ENCODE measurements around the gene CNP. TPM values are rescaled to one million over a fixed set of nuclear protein-coding genes. Genes with fewer than 3 reads are reported as not detected.
A peak's percentile ranks its signal among the peaks of the same experiment; 100 is the strongest.

The CNP gene
- total and polyA plus RNA-seq, 2 of the 8 experiments (the other 6 are each of a cell fraction or from before 2014, with no cell fraction given): 21.9 to 60.6 TPM

DNA sequence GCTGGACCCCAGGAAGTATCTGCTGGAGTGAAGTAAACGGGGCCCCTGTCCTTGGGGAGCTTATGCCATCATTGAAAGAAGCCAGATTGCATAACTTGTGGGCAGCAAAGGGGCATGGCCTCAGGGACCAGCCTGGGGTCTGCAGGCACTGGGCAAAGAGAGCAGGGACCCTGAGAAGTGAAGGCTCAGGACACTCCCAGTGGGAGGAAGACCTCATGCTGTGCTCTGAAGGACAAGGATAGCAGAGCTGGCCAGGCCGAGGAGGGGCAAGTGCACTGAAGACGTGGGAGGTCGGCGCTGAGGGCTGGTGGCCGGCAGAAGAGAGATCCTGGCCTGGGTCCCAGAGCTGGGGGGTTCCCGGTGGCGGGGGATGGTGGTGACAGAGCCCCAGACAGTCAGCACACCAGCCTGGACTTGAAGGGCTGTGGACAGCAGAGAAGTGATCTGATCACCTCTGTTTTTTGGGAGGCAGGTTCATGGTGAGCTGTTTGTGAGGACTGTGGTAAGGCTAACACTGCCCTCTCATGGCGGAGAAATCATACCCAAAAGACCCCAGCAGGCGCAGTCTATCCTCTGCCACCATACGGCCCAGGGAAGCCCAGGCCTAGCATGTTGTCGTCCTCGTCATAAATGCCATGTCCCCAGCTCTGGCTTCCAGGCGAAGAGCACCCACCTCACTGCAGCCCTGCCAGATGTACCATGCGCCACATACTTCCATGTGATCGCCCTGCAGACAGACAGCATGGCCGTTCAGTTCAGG, 7.1 kb upstream of the CNP start:
- Histone ChIP-seq H2AK5ac (ENCODE audit: low read depth, low read length) (0 out of 2 replicates have a peak overlapping the region, but pooled peaks have one; percentile 28), H3K36me3 (ENCODE audit: control insufficient read depth in 2 of 4, insufficient read depth in 4 of 4, low read length in 3 of 4) (no peaks in the 10 kb centered on the region), H4K8ac (ENCODE audit: extremely low read depth, insufficient read depth, low read length) (peak overlapping the region; percentile 82), H2BK12ac (ENCODE audit: low read depth, low read length) (no peak overlapping the region; the same call in 1 of the 2 replicates), H4K20me1 (replicated peaks in 1 of 2; ENCODE audit: control insufficient read depth in 1 of 2, insufficient read depth in 2 of 2, low read length in 2 of 2) (no peaks in the 10 kb centered on the region), H3K27me3 (replicated peaks in 1 of 4; ENCODE audit: control insufficient read depth in 3 of 4, extremely low read depth in 1 of 4, insufficient read depth in 3 of 4, low read length in 3 of 4) (no peaks in the 10 kb centered on the region), H3K27ac (ENCODE audit: low read depth, low read length) (peak overlapping the region; percentile 13; the same call in 1 of the 2 replicates), H2BK5ac (ENCODE audit: low read depth, low read length) (peak overlapping the region; percentile 25; the same call in 1 of the 2 replicates), H3K79me1 (ENCODE audit: low read depth, low read length) (no peaks in the 10 kb centered on the region), H2BK15ac (ENCODE audit: low read length) (peak overlapping the region; percentile 93; the same call in 1 of the 2 replicates), H3K4me1 (replicated peaks in 1 of 4; ENCODE audit: control insufficient read depth in 3 of 4, insufficient read depth in 4 of 4, low read length in 3 of 4) (peaks cover 6 to 16% (median 11%) of the 10 kb centered on the region in 4 experiments), H3K14ac (ENCODE audit: insufficient read length) (no peak overlapping the region), H3K23me2 (ENCODE audit: low read depth, low read length) (no peaks in the 10 kb centered on the region), H3K9ac (replicated peaks in 1 of 4; ENCODE audit: extremely low read depth in 1 of 4, low read depth in 3 of 4, low read length in 3 of 4) (no peak overlapping the region; a peak in 1 of 7 replicates), H3K4me3 (ENCODE audit: extremely low read depth in 1 of 4, insufficient read depth in 2 of 4, low read depth in 3 of 4, low read length in 4 of 4) (0 out of 8 replicates have a peak overlapping the region, but pooled peaks of 1 of the 4 experiments have one; percentile 7), H2BK120ac (replicated peaks; ENCODE audit: low read depth, low read length) (no peak overlapping the region), H4K5ac (ENCODE audit: insufficient read length, low read depth, low read length) (no peak overlapping the region), H3K56ac (replicated peaks; ENCODE audit: insufficient read length, low read depth, low read length) (no peak overlapping the region), H3K18ac (ENCODE audit: extremely low read depth, low read length) (no peak overlapping the region), H3K4me2 (ENCODE audit: insufficient read depth in 1 of 2, low read depth in 2 of 2, low read length in 2 of 2) (peak overlapping the region in 1 of 2 experiments; percentile 4; a peak in 1 of 4 replicates), H3K79me2 (ENCODE audit: control insufficient read depth in 1 of 2, insufficient read depth in 2 of 2, low read length in 2 of 2) (no peaks in the 10 kb centered on the region), H3K9me3 (ENCODE audit: insufficient read depth in 2 of 2, low read depth in 1 of 2, low read length in 1 of 2) (no peaks in the 10 kb centered on the region), H2BK20ac (ENCODE audit: low read length) (no peak overlapping the region), H3K23ac (ENCODE audit: insufficient read length) (no peak overlapping the region), H2AFZ (ENCODE audit: low read length) (no peak overlapping the region), H3K4ac (replicated peaks; ENCODE audit: insufficient read length, low read depth, low read length) (no peak overlapping the region), H4K91ac (replicated peaks; ENCODE audit: insufficient read length, low read length) (peak overlapping the region; percentile 22)
- DNase-seq (ENCODE audit: low read depth in 1 of 2, low spot score in 2 of 2) (peak in 1 of 2 experiments; percentile 68), FAIRE-seq (peak; percentile 45)
- POLR2A ChIA-PET (ENCODE audit: partially characterized antibody): interaction anchor here (0.6 to 9.7 kb wide), 20 partner anchors 8 to 1408 kb away, joined by 3 to 67 read pairs (median 4); partner anchors contain the start of genes ACLY, CNP, DNAJC7 and EIF1
- WGBS, 2 experiments (ENCODE audit: extremely low coverage in 1 of 2, insufficient coverage in 1 of 2, insufficient read length in 1 of 2, insufficient replicate concordance in 2 of 2, low coverage in 1 of 2, low lambda C conversion rate in 2 of 2, missing lambda C conversion rate in 1 of 2): 67% methylated on average over 17 of the region's 17 CpGs; no CpG with 5 or more reads in 1 of the 2 experiments
- CTCF ChIA-PET (ENCODE audit: partially characterized antibody): interaction anchor here (0.8 to 11.6 kb wide), 46 partner anchors 10 to 263 kb away, joined by 3 to 205 read pairs (median 4); partner anchors contain the start of genes ACLY, KLHL11, NKIRAS2 and ODAD4
- 0 out of 2 replicates have a peak, but pooled peaks have one; percentile 53 for TF ChIP-seq YY1 (IDR thresholded peaks at IDR 0.05; ENCODE audit: low read depth, low read length)
- TF ChIP-seq RAD21 (IDR thresholded peaks at IDR 0.05 in 1 of 2, conservative IDR thresholded peaks at IDR 0.05 in 1 of 2; ENCODE audit: low read depth in 2 of 2, low read length in 2 of 2): peak; percentile 78 to 85
- no peak for TF ChIP-seq TCF12 (IDR thresholded peaks at IDR 0.05; ENCODE audit: low read depth, low read length)
- no peak for TF ChIP-seq NANOG (IDR thresholded peaks at IDR 0.05; ENCODE audit: insufficient read depth, low read depth, low read length, poor library complexity, severe bottlenecking)
- TF ChIP-seq, protein P1, sequence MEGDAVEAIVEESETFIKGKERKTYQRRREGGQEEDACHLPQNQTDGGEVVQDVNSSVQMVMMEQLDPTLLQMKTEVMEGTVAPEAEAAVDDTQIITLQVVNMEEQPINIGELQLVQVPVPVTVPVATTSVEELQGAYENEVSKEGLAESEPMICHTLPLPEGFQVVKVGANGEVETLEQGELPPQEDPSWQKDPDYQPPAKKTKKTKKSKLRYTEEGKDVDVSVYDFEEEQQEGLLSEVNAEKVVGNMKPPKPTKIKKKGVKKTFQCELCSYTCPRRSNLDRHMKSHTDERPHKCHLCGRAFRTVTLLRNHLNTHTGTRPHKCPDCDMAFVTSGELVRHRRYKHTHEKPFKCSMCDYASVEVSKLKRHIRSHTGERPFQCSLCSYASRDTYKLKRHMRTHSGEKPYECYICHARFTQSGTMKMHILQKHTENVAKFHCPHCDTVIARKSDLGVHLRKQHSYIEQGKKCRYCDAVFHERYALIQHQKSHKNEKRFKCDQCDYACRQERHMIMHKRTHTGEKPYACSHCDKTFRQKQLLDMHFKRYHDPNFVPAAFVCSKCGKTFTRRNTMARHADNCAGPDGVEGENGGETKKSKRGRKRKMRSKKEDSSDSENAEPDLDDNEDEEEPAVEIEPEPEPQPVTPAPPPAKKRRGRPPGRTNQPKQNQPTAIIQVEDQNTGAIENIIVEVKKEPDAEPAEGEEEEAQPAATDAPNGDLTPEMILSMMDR (IDR thresholded peaks at IDR 0.05; ENCODE audit: control extremely low read depth in 1 of 3, insufficient read depth in 1 of 3, low read depth in 1 of 3, low read length in 3 of 3): peak; percentile 66 to 87 (median 86)
- TF ChIP-seq FOSL1 (IDR thresholded peaks at IDR 0.05; ENCODE audit: insufficient read depth, low read depth, low read length): no peak
- TF ChIP-seq ASH2L (IDR thresholded peaks at IDR 0.05; ENCODE audit: low read length): no peak
- TF ChIP-seq CEBPB (IDR thresholded peaks at IDR 0.05; ENCODE audit: low read depth, low read length): peak; percentile 37; the same call in 1 of the 2 replicates

All from H1 (cell line).